ENCODE measurements around the gene TCEAL6. TPM values are rescaled to one million over a fixed set of nuclear protein-coding genes. Genes with fewer than 3 reads are reported as not detected.
A peak's percentile ranks its signal among the peaks of the same experiment; 100 is the strongest.
"Not testable (repeated sequence)": the region's sequence is repeated elsewhere in the genome, so short reads cannot be mapped to it uniquely, and the experiment has no call there.

The TCEAL6 gene
- not detected for total RNA-seq

GRCh38 chrX:102142274-102142673 lies at the start of gene TCEAL6:
TCEAL6 (minus strand) TSS chrX:102142481.
- H3K4me1 Mint-ChIP-seq; H3K4me3 Mint-ChIP-seq; ATAC-seq (replicated peaks); H3K27ac Mint-ChIP-seq; H3K36me3 Mint-ChIP-seq (ENCODE audit: low read depth); H3K9me3 Mint-ChIP-seq: not testable (repeated sequence)
- peaks cover 18% of the 10 kb centered on the region for H3K27me3 Mint-ChIP-seq

- Mint-ChIP-seq H3K4me3 (no peak overlapping the region), H3K36me3 (ENCODE audit: low read depth) (no peaks in the 10 kb centered on the region), H3K27ac (no peak overlapping the region), H3K9me3 (no peaks in the 10 kb centered on the region), H3K4me1 (no peaks in the 10 kb centered on the region), H3K27me3 (no peaks in the 10 kb centered on the region)
- no peak for ATAC-seq (replicated peaks)
Observed at GRCh38 chrX:102185967-102186720, 43.9 kb upstream of the TCEAL6 start.

GRCh38 chrX:102155806-102156179 lies 13.5 kb upstream of the TCEAL6 start, which contains the start of gene BEX5:
BEX5 (minus strand) TSS chrX:102155977; CDS start chrX:102154265, 1,712 bp downstream.
- H3K4me3 Mint-ChIP-seq, result peak within 1 kb of the TSS; percentile 98
- ATAC-seq (replicated peaks), result peak; percentile 97
- peak within 1 kb of the TSS; percentile 96 for H3K27ac Mint-ChIP-seq
- H3K9me3 Mint-ChIP-seq, result no peaks in the 10 kb centered on the region
- no peaks in the 10 kb centered on the region for H3K36me3 Mint-ChIP-seq (ENCODE audit: low read depth)
- no peaks in the 10 kb centered on the region for H3K27me3 Mint-ChIP-seq
- H3K4me1 Mint-ChIP-seq, result peaks cover 6% of the 10 kb centered on the region

GRCh38 chrX:102154900-102155805 lies 12.9 kb upstream of the TCEAL6 start:
- H3K4me3 Mint-ChIP-seq, result peak overlapping the region; percentile 98
- no peaks in the 10 kb centered on the region for H3K27me3 Mint-ChIP-seq

GRCh38 chrX:102154218-102154860 lies 12.1 kb upstream of the TCEAL6 start:
- H3K27ac Mint-ChIP-seq, result peak overlapping the region; percentile 96
- H3K4me1 Mint-ChIP-seq, result peaks cover 6% of the 10 kb centered on the region
- no peaks in the 10 kb centered on the region for H3K27me3 Mint-ChIP-seq
- peak; percentile 11 for ATAC-seq (replicated peaks)
- no peaks in the 10 kb centered on the region for H3K9me3 Mint-ChIP-seq
- H3K36me3 Mint-ChIP-seq (ENCODE audit: low read depth), result no peaks in the 10 kb centered on the region
- peak overlapping the region; percentile 98 for H3K4me3 Mint-ChIP-seq

More at GRCh38 chrX:102154900-102155805, 12.9 kb upstream of the TCEAL6 start:
- peak; percentile 68 for ATAC-seq (replicated peaks)
- Mint-ChIP-seq H3K4me1 (peaks cover 6% of the 10 kb centered on the region), H3K9me3 (no peaks in the 10 kb centered on the region), H3K27ac (peak overlapping the region; percentile 96), H3K36me3 (ENCODE audit: low read depth) (no peaks in the 10 kb centered on the region)

GRCh38 chrX:102141631-102142030 lies 650 bp downstream of the TCEAL6 start:
- H3K4me1 Mint-ChIP-seq; H3K36me3 Mint-ChIP-seq (ENCODE audit: low read depth); H3K27ac Mint-ChIP-seq; H3K9me3 Mint-ChIP-seq; ATAC-seq (replicated peaks); H3K4me3 Mint-ChIP-seq: not testable (repeated sequence)
- H3K27me3 Mint-ChIP-seq, result peaks cover 18% of the 10 kb centered on the region

GRCh38 chrX:102140876-102141275 lies 1.4 kb downstream of the TCEAL6 start:
- H3K4me3 Mint-ChIP-seq; H3K27ac Mint-ChIP-seq; H3K4me1 Mint-ChIP-seq; H3K9me3 Mint-ChIP-seq; H3K36me3 Mint-ChIP-seq (ENCODE audit: low read depth); ATAC-seq (replicated peaks): not testable (repeated sequence)
- H3K27me3 Mint-ChIP-seq, result peaks cover 18% of the 10 kb centered on the region

GRCh38 chrX:102138064-102138463 lies 4.2 kb downstream of the TCEAL6 start:
- H3K27ac Mint-ChIP-seq, result no peak overlapping the region
- no peak for ATAC-seq (replicated peaks)
- no peaks in the 10 kb centered on the region for H3K9me3 Mint-ChIP-seq
- peaks cover 15% of the 10 kb centered on the region for H3K27me3 Mint-ChIP-seq
- no peaks in the 10 kb centered on the region for H3K36me3 Mint-ChIP-seq (ENCODE audit: low read depth)
- peaks cover 2% of the 10 kb centered on the region for H3K4me1 Mint-ChIP-seq
- no peak overlapping the region for H3K4me3 Mint-ChIP-seq

- Mint-ChIP-seq H3K27me3 (peaks cover 22% of the 10 kb centered on the region), H3K27ac (no peak overlapping the region), H3K4me1 (no peaks in the 10 kb centered on the region), H3K36me3 (ENCODE audit: low read depth) (no peaks in the 10 kb centered on the region), H3K9me3 (no peaks in the 10 kb centered on the region), H3K4me3 (no peak overlapping the region)
- no peak for ATAC-seq (replicated peaks)
Observed at GRCh38 chrX:102129473-102129872, 12.8 kb downstream of the TCEAL6 start.

GRCh38 chrX:102126863-102127262 lies 15.4 kb downstream of the TCEAL6 start:
- ATAC-seq (replicated peaks), result no peak
- Mint-ChIP-seq H3K27me3 (peaks cover 22% of the 10 kb centered on the region), H3K27ac (no peak overlapping the region), H3K4me3 (no peak overlapping the region), H3K9me3 (no peaks in the 10 kb centered on the region), H3K36me3 (ENCODE audit: low read depth) (no peaks in the 10 kb centered on the region), H3K4me1 (no peaks in the 10 kb centered on the region)

- Mint-ChIP-seq H3K27me3 (peaks cover 22% of the 10 kb centered on the region), H3K4me3 (peak overlapping the region; percentile 46)
- not testable (repeated sequence) for H3K9me3 Mint-ChIP-seq; ATAC-seq (replicated peaks); H3K36me3 Mint-ChIP-seq (ENCODE audit: low read depth); H3K27ac Mint-ChIP-seq; H3K4me1 Mint-ChIP-seq
Observed at GRCh38 chrX:102126080-102126818, 16.0 kb downstream of the TCEAL6 start.

GRCh38 chrX:102125436-102125835 lies 16.8 kb downstream of the TCEAL6 start, which contains the start of gene TCEAL2:
TCEAL2 (plus strand) TSS chrX:102125679; CDS start chrX:102126831, 1,152 bp downstream.
- not testable (repeated sequence) for H3K9me3 Mint-ChIP-seq

GRCh38 chrX:102125014-102125413 lies 17.3 kb downstream of the TCEAL6 start:
- not testable (repeated sequence) for ATAC-seq (replicated peaks); H3K27ac Mint-ChIP-seq; H3K9me3 Mint-ChIP-seq; H3K36me3 Mint-ChIP-seq (ENCODE audit: low read depth); H3K4me1 Mint-ChIP-seq
- Mint-ChIP-seq H3K27me3 (peaks cover 16% of the 10 kb centered on the region), H3K4me3 (peak overlapping the region; percentile 65)

More at GRCh38 chrX:102125436-102125835, 16.8 kb downstream of the TCEAL6 start, which contains the start of gene TCEAL2:
- Mint-ChIP-seq H3K27me3 (peaks cover 16% of the 10 kb centered on the region), H3K4me3 (peak within 1 kb of the TSS; percentile 65)
- H3K4me1 Mint-ChIP-seq; H3K36me3 Mint-ChIP-seq (ENCODE audit: low read depth); H3K27ac Mint-ChIP-seq: not testable (repeated sequence)
- peak; percentile 44 for ATAC-seq (replicated peaks)

GRCh38 chrX:102115748-102116147 lies 26.5 kb downstream of the TCEAL6 start:
- Mint-ChIP-seq H3K27ac (no peak overlapping the region), H3K4me1 (no peaks in the 10 kb centered on the region), H3K9me3 (peaks cover 6% of the 10 kb centered on the region), H3K27me3 (peaks cover 10% of the 10 kb centered on the region), H3K4me3 (no peak overlapping the region), H3K36me3 (ENCODE audit: low read depth) (no peaks in the 10 kb centered on the region)
- ATAC-seq (replicated peaks), result no peak
